Stimulated activated CD8-positive, alpha-beta memory T cell treated with anti-CD3 and anti-CD28 coated beads, Interleukin-4, amount 100 ng/mL, for 48 hours (primary cell): ENCODE measurements around the gene STK16.
"Not testable (repeated sequence)": the region's sequence is repeated elsewhere in the genome, so short reads cannot be mapped to it uniquely, and the experiment has no call there.

Source experiments
- DNase-seq: peaks from one replicate; pipeline ENCODE4 v3.0.0-alpha.2; 2020

STK16 gene

DNA sequence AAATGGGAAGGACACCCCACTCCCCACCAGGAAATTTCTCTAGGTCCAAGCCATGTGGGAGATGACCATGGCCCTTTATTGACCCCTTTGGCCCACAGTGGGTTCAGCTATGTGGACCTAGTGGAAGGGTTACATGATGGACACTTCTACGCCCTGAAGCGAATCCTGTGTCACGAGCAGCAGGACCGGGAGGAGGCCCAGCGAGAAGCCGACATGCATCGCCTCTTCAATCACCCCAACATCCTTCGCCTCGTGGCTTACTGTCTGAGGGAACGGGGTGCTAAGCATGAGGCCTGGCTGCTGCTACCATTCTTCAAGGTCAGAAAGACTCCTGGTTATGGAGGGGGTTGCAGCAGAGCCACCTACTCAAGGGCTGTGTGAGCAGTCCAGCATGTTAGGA, 1.3 kb downstream of the STK16 start:
- DNase-seq, result no peak

DNA sequence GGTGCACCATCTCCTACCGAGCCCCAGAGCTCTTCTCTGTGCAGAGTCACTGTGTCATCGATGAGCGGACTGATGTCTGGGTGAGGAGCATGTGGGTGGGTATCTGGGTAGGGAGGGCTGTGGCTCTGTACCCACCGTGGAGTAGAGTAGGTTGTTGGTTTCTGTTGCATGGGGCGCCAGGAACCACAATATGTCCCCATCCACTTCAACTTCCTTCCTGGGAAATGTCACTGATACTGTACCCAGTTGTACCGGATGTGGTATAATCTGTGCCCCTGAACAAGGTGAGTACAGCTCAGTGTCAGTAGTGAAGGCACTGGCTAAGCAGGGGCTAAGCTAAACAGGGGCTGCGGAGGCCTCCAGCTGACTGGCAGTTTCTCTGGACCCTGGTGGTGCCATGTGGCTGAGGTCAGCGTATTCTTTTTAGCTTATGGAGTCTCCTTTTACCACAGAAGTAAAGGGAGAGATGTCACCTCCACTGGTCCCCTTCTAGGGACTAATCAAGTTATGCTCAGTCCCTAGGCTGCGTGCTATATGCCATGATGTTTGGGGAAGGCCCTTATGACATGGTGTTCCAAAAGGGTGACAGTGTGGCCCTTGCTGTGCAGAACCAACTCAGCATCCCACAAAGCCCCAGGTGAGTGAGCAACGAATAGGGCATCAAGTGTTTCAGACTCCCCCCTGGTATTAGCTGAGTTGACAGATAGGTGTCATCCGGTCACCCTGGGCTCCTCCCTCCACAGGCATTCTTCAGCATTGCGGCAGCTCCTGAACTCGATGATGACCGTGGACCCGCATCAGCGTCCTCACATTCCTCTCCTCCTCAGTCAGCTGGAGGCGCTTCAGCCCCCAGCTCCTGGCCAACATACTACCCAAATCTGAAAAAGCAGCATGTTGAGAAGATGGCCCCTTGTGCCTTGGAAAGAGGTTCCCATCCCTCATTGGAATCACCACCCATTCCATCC, 2.7 kb downstream of the STK16 start:
- DNase-seq, result peak; percentile 75

DNA sequence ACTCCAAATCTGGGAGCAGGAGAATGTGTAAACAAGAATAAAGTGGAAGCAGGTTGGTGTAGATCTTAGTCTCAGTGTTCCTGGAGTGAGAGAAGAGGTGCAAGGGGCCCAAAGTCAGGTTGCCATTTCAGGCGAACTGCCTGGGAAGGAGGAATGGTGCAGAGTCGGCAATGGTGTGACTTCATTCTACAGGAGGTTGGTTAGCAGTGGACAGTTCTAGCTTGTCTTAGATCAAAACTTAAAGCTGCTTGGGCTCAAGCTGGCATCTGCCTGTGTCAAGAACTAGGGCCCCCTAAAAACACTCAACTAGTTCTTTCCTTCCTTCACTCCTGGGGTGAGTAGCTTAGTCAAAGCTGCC, 3.5 kb downstream of the STK16 start:
- DNase-seq, result no peak

DNA sequence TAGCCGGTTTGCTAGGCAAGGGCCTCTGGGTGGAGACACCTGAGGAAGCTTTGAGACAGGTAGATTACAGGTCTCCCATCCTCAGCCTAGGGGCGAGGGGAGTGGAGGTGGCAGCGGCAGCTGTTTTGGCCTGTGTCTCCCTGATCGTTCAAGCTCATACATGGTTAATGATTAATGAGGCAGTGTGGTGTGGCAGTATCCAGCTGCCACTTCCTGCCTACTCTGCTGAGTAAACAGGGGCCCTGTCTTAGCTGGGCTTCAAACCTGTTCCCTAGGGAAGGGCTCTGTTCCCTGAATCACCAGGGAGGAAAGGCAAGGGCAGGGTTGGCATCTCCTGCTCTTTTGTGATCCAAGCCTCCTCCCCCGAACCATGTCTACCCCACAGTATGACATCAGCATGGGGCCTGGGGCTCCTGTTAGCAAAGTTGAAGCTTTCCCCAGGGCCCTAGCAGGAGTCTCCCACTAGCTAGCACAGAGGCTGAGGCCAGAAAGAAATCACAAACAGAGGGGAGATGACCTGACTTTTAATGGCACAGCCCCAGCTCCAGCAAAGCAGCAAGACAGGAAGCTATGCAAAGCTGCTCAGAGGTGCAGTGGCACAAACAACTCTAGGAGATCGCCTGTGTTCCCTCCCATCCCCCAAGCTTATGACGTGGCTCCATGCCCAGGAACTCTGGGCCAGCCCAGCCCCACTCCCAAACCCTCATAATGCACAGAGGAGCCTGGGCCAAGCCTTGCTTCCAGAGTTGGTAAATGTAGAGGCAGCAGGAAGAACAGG, 4.1 kb downstream of the STK16 start:
- peak; percentile 59 for DNase-seq

DNA sequence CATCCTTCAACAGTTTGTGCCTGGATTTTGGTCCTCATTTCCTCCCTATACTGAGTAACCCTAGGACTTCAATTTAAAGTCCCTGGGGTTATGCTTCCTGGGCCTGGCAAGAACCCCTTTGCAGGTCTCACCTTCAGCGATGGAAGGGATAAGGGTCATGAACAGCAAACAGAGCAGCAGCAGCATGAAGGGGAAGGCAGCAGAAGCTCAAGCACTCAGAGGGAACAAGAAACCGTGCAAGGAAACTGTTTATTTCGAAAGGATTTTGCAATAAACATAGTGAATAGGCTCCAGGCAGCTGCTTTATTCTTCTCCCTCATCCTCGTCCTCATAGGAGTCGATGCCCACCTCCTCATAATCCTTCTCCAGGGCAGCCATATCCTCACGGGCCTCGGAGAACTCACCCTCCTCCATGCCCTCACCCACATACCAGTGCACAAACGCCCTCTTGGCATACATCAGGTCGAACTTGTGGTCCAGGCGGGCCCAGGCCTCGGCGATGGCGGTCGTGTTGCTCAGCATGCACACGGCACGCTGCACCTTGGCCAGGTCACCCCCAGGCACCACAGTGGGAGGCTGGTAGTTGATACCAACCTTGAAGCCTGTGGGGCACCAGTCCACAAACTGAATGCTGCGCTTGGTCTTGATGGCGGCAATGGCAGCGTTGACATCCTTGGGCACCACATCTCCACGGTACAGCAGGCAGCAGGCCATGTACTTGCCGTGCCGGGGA, 4.9 kb downstream of the STK16 start:
- DNase-seq, result no peak

DNA sequence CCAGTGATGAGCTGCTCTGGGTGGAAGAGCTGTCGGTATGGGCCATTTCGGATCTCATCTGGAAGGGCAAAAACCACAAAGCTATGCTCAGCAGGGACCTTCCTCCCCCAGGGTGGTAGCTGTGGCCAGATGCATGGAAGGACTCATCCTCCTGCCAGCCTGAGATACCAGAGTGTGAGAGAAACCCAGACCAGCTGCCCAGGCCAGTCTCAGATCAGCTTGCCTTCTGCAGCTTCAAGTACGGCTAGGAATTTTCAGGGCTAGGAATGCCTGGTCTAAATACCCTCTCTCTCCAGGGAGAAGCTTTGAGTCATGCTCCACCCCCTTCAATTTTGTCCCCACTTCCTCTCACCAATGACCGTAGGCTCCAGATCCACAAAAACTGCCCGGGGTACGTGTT, 6.4 kb downstream of the STK16 start:
- DNase-seq, result no peak

DNA sequence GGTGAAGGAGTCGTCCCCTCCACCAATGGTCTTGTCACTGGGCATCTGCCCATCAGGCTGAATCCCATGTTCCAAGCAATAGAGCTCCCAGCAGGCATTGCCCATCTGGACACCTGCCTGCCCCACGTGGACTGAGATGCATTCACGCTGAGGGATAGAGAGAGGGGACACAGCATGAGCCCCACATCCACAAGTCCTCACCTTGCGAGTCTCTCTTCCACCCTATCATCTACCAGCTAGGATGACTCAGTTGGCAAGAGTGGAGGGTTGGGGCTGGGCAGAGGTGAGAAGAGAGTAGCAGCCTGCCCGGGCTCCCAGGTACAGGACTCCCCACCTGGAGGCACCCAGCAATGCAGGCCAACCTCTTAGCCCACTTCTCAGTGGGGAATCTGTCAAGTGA, 6.8 kb downstream of the STK16 start:
- peak; percentile 40 for DNase-seq

DNA sequence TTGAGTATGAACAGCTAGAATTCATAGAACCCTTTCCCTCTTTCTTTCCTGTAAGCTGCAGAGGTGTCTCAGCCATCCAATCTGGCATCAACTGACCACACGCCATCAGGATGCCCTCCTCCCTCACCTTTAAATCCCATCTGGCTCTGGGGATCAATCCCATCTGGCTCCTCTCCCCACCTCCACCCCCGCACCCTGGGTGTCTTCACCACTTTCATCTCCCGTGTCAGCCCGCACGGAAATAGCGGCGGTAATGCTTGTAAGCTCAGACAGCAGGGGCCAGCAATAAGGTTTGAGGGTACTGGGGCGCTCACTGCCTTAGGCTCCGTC, 7.3 kb downstream of the STK16 start:
- no peak for DNase-seq

DNA sequence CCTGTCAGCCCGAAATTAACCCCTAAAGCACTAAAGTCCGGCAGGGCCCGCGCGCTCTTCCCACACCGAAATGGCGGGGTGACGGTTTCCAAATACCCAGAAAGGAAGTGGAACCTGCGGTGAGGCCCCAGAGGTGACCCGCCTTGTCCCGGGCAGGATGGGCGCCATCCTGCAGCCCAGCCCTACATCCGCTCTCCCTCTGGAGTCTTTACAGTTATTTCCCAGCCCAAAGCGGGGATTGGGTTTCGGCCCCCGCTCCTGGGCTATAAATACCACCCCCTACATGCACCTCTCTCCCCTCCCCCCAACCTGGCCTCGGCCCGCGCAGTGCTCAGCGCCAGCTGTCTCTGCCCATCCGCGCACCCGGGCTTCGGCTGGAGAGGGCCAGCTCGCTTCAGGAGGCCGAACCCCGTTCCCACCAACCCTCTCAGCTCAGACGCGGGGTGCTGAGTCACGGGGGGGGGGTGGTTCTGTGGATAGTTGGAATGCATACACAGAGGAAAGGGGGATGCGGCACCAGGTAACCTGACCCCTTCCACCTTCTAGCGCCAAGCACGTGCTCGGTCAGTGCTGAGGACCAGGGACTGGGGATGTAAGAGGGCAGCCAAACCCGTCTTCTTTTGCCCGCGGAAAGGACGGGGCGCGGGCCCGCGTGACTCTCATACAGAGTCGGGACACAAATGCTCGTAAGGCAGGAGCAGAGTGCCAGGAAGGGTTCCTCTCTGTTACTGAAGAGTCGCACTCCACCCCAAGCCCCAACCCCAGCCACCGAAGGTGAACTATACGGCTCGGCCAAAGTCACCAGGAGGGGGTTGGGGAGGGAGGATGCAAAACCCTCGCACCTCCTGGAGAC, 7.8 kb downstream of the STK16 start, which contains the start of gene TUBA4B:
Gene TUBA4B (plus strand): TSS at position 344 of the 853 bp plus-strand sequence. CDS start 165 bp downstream, at position 509.
- peak; percentile 65 for DNase-seq

DNA sequence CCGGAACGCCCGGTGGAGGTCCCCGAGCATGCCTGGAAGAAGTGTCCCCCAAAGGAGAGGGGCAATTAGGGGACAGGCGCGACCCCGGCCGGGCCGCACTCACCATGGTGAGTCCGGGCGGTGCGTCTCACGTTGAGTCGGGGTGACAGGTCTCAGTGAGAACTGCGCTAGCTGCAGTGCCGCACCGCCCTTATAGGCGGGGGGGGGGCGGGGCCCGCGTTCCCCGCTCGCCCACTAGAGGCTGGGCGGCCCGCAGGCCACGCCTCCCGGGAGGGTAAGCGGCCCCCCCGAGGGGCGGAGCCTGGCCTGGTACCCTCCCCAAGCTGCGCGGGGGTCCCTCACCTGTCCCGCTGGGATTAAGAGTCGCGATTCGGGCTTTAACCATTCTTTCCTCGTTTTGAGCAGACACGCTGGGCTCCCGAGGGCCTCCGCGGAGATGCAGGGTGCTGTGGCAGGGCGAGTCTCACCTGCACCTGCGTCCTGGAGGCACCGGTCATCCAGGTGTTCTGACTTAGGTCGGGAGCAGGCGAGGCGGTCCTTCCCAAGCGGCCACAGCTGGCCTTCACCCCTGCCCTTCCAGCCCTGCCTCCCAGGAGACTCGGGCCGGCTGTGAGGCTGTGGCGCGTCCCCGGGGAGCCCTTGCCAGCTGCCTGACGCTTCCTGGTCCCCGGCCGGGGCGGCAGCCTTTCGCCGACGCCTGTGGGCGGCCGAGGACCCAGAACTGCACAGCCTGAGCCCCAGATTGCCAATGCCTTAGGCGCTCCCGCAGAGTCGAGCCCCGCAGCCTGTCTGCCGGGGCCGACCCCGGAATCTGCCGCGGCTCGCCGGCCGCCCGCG, 8.7 kb downstream of the STK16 start, which contains the start of gene TUBA4A:
Gene TUBA4A (minus strand): TSS at position 166 of the 837 bp plus-strand sequence. CDS start 60 bp downstream, at position 106.
- DNase-seq, result peak; percentile 93

DNA sequence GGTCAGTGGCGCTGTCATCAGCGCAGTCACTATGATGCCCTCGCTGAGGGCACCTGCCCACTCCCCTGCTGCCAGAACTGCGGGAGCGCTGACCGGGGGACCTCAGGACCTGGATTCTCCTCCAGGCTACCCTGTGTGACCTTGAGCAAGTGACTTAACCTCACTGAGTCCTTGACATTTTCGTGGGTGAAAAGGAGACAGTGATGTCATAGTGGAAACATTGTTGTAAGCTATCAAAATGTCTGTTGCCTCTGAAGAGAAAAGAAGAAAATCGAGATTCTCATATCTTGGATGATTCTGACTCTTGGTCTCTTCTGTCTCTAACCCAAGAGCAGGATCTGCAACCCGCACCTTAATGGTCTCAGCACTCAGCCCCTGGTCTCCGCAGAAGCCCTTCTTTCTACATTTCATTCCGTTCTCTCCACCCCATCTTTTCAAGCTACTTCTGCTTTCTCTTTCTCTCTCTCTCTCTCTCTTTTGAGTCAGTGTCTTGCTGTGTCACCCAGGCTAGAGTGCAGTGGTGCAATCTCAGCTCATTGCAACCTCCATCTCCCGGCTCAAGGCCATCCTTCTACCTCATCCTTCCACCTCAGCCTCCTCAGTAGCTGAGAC, 9.4 kb downstream of the STK16 start:
- peak; percentile 53 for DNase-seq

DNA sequence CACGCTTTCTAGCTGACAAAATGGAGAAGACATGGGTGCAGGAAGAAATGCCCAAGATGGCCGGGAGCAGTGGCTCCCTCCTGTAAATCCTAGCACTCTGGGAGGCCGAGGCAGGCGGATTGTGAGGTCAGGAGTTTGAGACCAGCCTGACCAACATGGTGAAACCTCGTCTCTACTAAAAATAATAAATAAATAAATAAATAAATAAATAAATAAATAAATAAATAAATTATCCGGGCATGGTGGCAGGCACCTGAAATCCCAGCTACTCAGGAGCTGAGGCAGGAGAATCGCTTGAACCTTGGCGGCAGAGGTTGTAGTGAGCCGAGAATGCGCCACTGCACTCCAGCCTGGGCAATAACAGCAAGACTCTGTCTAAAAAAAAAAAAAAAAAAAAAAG, 13.7 kb downstream of the STK16 start:
- DNase-seq, result not testable (repeated sequence)

DNA sequence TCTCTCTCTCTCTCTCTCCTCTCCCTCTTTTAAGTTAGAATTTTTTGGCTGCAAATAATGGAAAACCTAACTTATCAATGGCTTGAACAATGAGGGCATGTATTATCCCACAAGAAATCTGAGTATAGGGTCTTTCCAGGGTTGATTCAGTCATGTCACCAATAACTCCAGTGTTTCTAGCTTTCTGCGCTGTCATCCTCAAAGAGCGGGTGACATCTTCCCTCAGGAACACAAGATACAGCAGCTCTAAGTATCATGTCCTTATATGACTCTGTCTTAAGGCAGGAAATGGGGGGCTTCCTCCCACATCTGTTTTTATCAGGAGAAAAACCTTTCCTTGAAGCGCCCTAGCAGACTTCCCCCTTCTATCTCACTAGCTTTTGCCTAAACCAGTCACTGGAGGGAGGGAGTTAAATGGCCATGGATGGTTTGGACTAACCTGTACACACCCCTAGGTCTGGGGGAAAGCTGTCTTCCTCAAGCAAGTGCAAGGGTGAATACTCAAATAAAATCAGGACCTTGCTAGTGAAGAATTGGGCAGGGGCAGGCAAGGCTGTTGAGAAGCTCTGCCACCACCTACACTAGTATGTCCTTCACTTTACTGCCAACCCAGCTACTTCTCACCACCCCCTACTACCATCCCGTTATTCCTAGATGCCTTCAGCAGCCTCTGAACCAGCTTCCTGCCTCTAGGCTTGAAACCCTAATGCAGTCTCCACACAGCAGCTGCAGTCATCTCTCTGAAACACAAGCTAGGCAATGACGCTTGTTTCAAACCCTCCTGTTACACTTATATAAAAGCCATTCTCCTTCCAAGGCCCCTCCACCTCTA, 16.0 kb downstream of the STK16 start:
- DNase-seq, result no peak

DNA sequence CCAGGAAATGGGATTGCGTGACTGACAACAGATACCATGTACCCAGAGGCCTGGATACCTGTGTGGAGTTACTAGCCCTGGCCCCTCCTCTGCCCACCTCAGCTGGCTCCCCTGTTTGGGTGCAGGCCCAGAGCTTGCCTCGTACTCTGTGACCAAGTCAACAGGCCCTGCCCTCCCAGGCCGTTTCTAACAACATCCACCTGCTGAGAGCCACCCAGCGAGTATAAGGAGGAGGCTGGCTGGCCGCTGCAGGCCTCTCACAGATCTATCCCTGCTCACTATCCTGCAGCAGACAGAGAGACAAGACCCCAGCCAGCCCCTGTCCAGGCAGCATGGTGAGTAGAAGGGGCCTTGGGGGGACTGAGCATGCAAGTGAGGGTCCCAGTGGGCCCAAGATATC, 21.0 kb downstream of the STK16 start:
- no peak for DNase-seq

DNA sequence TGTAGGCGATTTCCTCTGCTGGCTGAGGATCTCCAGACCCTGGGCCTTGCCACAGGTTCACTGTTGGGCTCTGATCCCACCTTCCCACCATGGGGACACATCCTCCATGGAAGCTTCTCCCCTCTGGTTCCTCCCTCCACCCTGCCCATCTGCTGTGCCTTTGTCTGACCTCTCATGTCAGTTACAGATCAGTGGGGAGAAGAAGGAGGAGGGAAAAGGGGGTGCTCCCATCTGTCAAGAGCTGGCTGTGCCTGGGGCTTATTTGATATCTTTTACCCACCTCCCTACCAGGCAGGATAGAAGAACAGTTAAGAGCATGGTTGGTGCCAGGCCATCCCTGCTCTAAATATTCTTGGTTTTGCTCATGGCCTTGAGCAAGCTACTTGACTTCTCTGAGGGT, 21.6 kb downstream of the STK16 start:
- DNase-seq, result no peak

DNA sequence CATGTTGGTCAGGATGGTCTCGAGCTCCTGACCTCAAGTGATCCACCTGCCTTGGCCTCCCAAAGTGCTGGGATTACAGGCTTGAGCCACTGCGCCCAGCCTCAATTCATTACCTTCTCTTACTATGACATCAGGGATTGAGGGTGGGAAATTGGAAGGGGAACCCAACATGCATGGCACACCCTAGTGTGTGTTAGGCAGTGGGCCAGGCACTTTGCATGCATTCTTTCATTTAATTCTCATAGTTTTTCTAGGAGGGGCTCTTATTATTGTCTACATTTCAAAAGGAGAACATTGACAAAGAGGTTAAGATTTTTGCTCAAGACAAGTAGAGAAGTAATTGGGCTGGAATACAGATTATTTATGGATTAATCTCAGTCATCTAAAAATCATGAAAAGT, 23.0 kb downstream of the STK16 start:
- no peak for DNase-seq

DNA sequence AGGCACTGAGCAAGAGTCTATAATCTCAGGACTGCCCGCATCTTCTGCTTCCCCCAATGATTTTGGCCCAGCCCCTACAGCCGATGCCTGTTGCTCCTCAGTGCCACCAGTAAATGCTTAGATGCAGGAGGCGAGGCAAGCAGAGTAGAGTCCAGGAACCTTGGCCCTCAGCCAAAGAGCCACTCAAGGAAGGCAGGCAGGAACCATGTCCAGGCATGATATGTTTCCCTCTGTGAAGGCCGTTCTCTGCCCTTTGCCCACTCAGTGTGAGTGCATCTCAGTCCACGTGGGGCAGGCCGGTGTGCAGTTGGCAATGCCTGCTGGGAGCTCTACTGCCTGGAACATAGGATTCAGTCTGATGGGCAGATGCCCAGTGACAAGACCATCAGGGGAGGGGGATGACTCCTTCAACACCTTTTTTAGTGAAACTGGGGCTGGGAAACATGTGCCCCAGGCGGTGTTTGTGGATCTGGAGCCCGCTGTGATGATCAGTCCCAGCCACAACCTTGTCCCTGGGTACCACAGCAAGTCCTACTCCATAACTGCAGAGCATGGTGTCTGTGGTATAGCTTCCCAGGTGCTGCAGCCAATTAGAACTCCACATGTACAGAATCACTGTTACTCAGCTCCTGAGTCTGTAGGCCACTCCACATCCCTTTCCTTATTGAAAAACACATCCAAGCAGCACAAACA, 24.2 kb downstream of the STK16 start:
- no peak for DNase-seq

DNA sequence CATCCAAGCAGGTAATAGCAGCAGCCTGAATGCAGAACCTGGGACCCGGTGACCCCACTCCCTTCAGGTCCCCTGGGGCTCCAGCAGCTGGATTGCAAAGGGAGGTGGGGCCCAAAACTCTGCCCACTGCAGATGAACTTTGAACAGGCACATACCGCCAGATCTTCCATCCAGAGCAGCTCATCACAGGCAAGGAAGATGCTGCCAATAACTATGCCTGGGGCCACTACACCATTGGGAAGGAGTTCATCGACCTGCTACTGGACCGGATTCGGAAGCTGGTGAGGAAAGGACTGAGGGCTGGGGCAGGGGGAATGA, 24.7 kb downstream of the STK16 start:
- no peak for DNase-seq

DNA sequence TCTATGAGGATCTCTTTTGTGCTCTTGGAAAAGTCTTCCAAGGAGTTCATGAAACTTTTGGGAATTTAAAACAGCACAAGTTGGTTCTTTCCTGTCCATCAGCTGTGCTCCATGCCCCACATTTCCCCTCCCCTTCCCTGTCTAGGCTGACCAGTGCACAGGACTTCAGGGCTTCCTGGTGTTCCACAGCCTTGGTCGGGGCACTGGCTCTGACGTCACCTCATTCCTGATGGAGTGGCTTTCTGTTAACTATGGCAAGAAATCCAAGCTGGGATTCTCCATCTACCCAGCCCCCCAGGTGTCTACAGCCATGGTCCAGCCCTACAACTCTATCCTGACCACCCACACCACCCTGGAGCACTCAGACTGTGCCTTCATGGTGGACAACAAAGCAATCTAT, 25.7 kb downstream of the STK16 start:
- no peak for DNase-seq

DNA sequence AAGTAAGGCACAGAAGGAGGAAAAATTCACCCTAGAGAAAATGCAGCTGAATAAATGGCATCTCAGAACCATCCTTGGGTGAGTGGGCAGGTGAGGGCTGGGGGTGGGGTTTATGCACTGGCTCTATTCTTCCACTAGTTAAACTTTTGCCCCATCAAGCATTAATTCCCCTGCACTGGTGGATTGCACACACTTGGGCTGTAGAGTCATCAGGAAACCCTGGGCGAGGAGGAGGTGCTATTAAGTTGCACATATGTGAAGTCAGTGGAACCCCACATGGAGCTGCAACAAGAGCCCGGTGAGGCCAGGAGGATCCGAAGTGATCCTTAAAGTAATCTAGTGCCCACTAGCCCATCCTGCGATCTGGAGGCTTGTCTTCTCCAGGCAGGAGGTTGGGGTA, 27.1 kb downstream of the STK16 start:
- DNase-seq, result no peak
